Lower lobe of right lung (tissue), 2 donors: ENCODE data around the gene AGO4. TPM values are rescaled to one million over a fixed set of nuclear protein-coding genes. Genes with fewer than 3 reads are reported as not detected.

Experiments
- ATAC-seq, 2 donors: fragments of 200-7000 bp; cut with Tn5 transposase; one replicate each; pipeline ENCODE4 v1.9.1; 2020 to 2022; ENCODE audit warnings: mild to moderate bottlenecking in 2 of 2, moderate library complexity in 2 of 2
- DNase-seq: peaks from one replicate; pipeline ENCODE4 v3.0.0-alpha.2; 2020
- H3K27ac ChIP-seq: fragments of 200-600 bp; one replicate; pipeline ENCODE4 v1.8.0; 2022
- H3K27me3 ChIP-seq: fragments of 200-600 bp; one replicate; pipeline ENCODE4 v1.8.0; 2022; ENCODE audit warnings: low read depth
- H3K36me3 ChIP-seq: fragments of 200-600 bp; one replicate; pipeline ENCODE4 v1.8.0; 2022; ENCODE audit warnings: mild to moderate bottlenecking
- H3K4me1 ChIP-seq: fragments of 200-600 bp; one replicate; pipeline ENCODE4 v1.8.0; 2022
- H3K4me3 ChIP-seq: fragments of 200-600 bp; one replicate; pipeline ENCODE4 v1.8.0; 2022; ENCODE audit warnings: mild to moderate bottlenecking
- H3K9me3 ChIP-seq: fragments of 200-600 bp; one replicate; pipeline ENCODE4 v1.8.0; 2022
- intact Hi-C: fragments of 100-400 bp; cut with DNase I; formaldehyde crosslinking; loops from one replicate; pipeline ENCODE4 v1.11.0; 2022
- total RNA-seq: library from RNA; stranded (reverse); fragmentation: NEBNext Ultra II Directional; extraction: Animal tissue kit (Norgen Biotek cat#: 25700); gene quantifications from one replicate; pipeline ENCODE4 v1.2.1, GENCODE V29; 2021
- TF ChIP-seq, protein P1 (sequence below): fragments of 200-600 bp; IDR thresholded peaks from one replicate; pipeline ENCODE4 v1.8.0; 2022; ENCODE audit warnings: antibody characterized with exemption, mild to moderate bottlenecking
- donor health status: DM: no; HTN: yes; CAD: no; lungs with severe emphysema.

AGO4 gene
- total RNA-seq, 1 donor from 2014 or later, result 32.9 TPM

- DNase-seq, result no peak
- no peaks in the 10 kb centered on the region for H3K4me1 ChIP-seq
- no peak overlapping the region for H3K27ac ChIP-seq
- no peak overlapping the region for H3K4me3 ChIP-seq
- TF ChIP-seq, protein P1, sequence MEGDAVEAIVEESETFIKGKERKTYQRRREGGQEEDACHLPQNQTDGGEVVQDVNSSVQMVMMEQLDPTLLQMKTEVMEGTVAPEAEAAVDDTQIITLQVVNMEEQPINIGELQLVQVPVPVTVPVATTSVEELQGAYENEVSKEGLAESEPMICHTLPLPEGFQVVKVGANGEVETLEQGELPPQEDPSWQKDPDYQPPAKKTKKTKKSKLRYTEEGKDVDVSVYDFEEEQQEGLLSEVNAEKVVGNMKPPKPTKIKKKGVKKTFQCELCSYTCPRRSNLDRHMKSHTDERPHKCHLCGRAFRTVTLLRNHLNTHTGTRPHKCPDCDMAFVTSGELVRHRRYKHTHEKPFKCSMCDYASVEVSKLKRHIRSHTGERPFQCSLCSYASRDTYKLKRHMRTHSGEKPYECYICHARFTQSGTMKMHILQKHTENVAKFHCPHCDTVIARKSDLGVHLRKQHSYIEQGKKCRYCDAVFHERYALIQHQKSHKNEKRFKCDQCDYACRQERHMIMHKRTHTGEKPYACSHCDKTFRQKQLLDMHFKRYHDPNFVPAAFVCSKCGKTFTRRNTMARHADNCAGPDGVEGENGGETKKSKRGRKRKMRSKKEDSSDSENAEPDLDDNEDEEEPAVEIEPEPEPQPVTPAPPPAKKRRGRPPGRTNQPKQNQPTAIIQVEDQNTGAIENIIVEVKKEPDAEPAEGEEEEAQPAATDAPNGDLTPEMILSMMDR, result no peak
- intact Hi-C loops, result no loop called here
- no peaks in the 10 kb centered on the region for H3K9me3 ChIP-seq
- peaks cover 99% of the 10 kb centered on the region for H3K36me3 ChIP-seq
- no peaks in the 10 kb centered on the region for H3K27me3 ChIP-seq
- no peak for ATAC-seq
Observed at GRCh38 chr1:35832276-35832905, 24.6 kb downstream of the AGO4 start.

DNA sequence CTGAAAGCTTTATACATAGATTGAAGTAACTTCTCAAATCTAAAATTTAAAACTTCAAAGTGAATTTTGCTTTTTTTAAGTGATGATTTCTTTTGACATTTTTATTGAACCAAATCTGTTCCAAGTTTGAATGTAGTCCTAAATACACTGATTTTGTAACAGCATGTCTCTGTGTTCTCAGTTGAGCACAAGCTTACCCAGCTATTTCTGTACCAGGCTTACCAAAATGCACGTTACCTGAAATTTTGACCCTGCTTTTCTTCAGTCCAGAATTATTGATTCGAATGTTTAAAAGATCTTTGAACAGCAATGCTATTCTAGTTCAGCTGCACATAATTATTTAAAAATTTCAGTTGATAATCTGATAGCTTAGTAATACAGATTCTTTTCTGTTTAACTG lies 25.6 kb downstream of the AGO4 start:
- intact Hi-C loops, result no loop called here
- Histone ChIP-seq H3K36me3 (peaks cover 99% of the 10 kb centered on the region), H3K4me1 (no peaks in the 10 kb centered on the region), H3K9me3 (no peaks in the 10 kb centered on the region), H3K27ac (no peak overlapping the region), H3K27me3 (no peaks in the 10 kb centered on the region), H3K4me3 (no peak overlapping the region)
- TF ChIP-seq, protein P1, result no peak
- ATAC-seq (no peak), DNase-seq (no peak)

GRCh38 chr1:35834218-35834617 lies 26.4 kb downstream of the AGO4 start:
- Histone ChIP-seq H3K27me3 (no peaks in the 10 kb centered on the region), H3K9me3 (no peaks in the 10 kb centered on the region), H3K4me3 (no peak overlapping the region), H3K36me3 (peaks cover 96% of the 10 kb centered on the region), H3K4me1 (no peaks in the 10 kb centered on the region), H3K27ac (no peak overlapping the region)
- ATAC-seq, result no peak
- intact Hi-C loops, result no loop called here
- DNase-seq, result no peak
- TF ChIP-seq, protein P1, result no peak

- Histone ChIP-seq H3K36me3 (peaks cover 97% of the 10 kb centered on the region), H3K4me3 (no peak overlapping the region), H3K27me3 (no peaks in the 10 kb centered on the region), H3K9me3 (no peaks in the 10 kb centered on the region), H3K4me1 (no peaks in the 10 kb centered on the region), H3K27ac (no peak overlapping the region)
- intact Hi-C loops, result no loop called here
- TF ChIP-seq, protein P1, result no peak
- DNase-seq, result no peak
- no peak for ATAC-seq
Observed at GRCh38 chr1:35835398-35835797, 27.6 kb downstream of the AGO4 start.

- Histone ChIP-seq H3K27me3 (no peaks in the 10 kb centered on the region), H3K27ac (no peak overlapping the region), H3K4me1 (no peaks in the 10 kb centered on the region), H3K9me3 (no peaks in the 10 kb centered on the region), H3K4me3 (no peak overlapping the region), H3K36me3 (peaks cover 97% of the 10 kb centered on the region)
- TF ChIP-seq, protein P1, result no peak
- no peak for DNase-seq
- ATAC-seq, result no peak
- intact Hi-C loops, result no loop called here
Observed at GRCh38 chr1:35836734-35837133, 28.9 kb downstream of the AGO4 start.
